Activated T-helper 17 cell treated with anti-CD3 and anti-CD28 coated beads, Interleukin-2, amount 50 U/mL, for 72 hours (primary cell): Measurements from ENCODE around the gene YY1. TPM values are rescaled to one million over a fixed set of nuclear protein-coding genes. Genes with fewer than 3 reads are reported as not detected.

Source experiments
- ATAC-seq: fragments of 150-1000 bp; cut with Tn5 transposase; replicated peaks from 2 replicates; pipeline ENCODE4 v1.10.0; 2021; ENCODE audit warnings: mild to moderate bottlenecking, moderate library complexity
- H3K27ac Mint-ChIP-seq: one replicate; pipeline ENCODE4 v1.8.0; 2022; ENCODE audit warnings: mixed read lengths
- H3K27me3 Mint-ChIP-seq: one replicate; pipeline ENCODE4 v1.8.0; 2022; ENCODE audit warnings: mixed read lengths
- H3K36me3 Mint-ChIP-seq: one replicate; pipeline ENCODE4 v1.8.0; 2022; ENCODE audit warnings: low read depth, mild to moderate bottlenecking, mixed read lengths
- H3K4me1 Mint-ChIP-seq: one replicate; pipeline ENCODE4 v1.8.0; 2022; ENCODE audit warnings: mixed read lengths
- H3K4me3 Mint-ChIP-seq: one replicate; pipeline ENCODE4 v1.8.0; 2022; ENCODE audit warnings: mild to moderate bottlenecking, mixed read lengths
- H3K9me3 Mint-ChIP-seq: one replicate; pipeline ENCODE4 v1.8.0; 2022; ENCODE audit warnings: mixed read lengths
- total RNA-seq, 2 donors: library from RNA; stranded (reverse); gene quantifications; one replicate each; pipeline ENCODE4 v1.2.3, GENCODE V29; 2022

YY1 gene
- total RNA-seq, 2 donors from 2014 or later = 63.8 to 77.0 TPM

GRCh38 chr14:100325958-100326357, 87.0 kb downstream of the YY1 start:
- Mint-ChIP-seq H3K4me1 (peaks cover under 1% of the 10 kb centered on the region), H3K9me3 (no peaks in the 10 kb centered on the region), H3K4me3 (no peak overlapping the region), H3K36me3 (peaks cover under 1% of the 10 kb centered on the region), H3K27me3 (no peaks in the 10 kb centered on the region), H3K27ac (no peak overlapping the region)
- ATAC-seq = no peak

GRCh38 chr14:100327128-100327527, 88.2 kb downstream of the YY1 start:
- no peak overlapping the region for H3K4me3 Mint-ChIP-seq
- peaks cover 6% of the 10 kb centered on the region for H3K36me3 Mint-ChIP-seq
- peaks cover 4% of the 10 kb centered on the region for H3K4me1 Mint-ChIP-seq
- no peaks in the 10 kb centered on the region for H3K27me3 Mint-ChIP-seq
- H3K9me3 Mint-ChIP-seq = no peaks in the 10 kb centered on the region
- H3K27ac Mint-ChIP-seq = no peak overlapping the region
- ATAC-seq = no peak

GRCh38 chr14:100328495-100329163, 89.7 kb downstream of the YY1 start:
- Mint-ChIP-seq H3K4me1 (peaks cover 4% of the 10 kb centered on the region), H3K9me3 (no peaks in the 10 kb centered on the region), H3K27me3 (no peaks in the 10 kb centered on the region), H3K4me3 (no peak overlapping the region), H3K36me3 (peaks cover 10% of the 10 kb centered on the region), H3K27ac (no peak overlapping the region)
- ATAC-seq = no peak

- Mint-ChIP-seq H3K27ac (no peak overlapping the region), H3K27me3 (no peaks in the 10 kb centered on the region)
Measured at GRCh38 chr14:100329233-100330006, 90.5 kb downstream of the YY1 start.

GRCh38 chr14:100330007-100330344, 91.0 kb downstream of the YY1 start:
- H3K27me3 Mint-ChIP-seq = no peaks in the 10 kb centered on the region
- no peak for ATAC-seq

More at GRCh38 chr14:100329233-100330006, 90.5 kb downstream of the YY1 start:
- no peak for ATAC-seq
- Mint-ChIP-seq H3K9me3 (no peaks in the 10 kb centered on the region), H3K36me3 (peaks cover 18% of the 10 kb centered on the region), H3K4me3 (no peak overlapping the region), H3K4me1 (peaks cover 4% of the 10 kb centered on the region)

GRCh38 chr14:100330388-100330931, 91.5 kb downstream of the YY1 start:
- H3K27me3 Mint-ChIP-seq = no peaks in the 10 kb centered on the region
- no peak for ATAC-seq
- H3K27ac Mint-ChIP-seq = no peak overlapping the region
- H3K4me3 Mint-ChIP-seq = no peak overlapping the region
- H3K9me3 Mint-ChIP-seq = no peaks in the 10 kb centered on the region
- H3K4me1 Mint-ChIP-seq = peaks cover 4% of the 10 kb centered on the region
- peaks cover 29% of the 10 kb centered on the region for H3K36me3 Mint-ChIP-seq

More at GRCh38 chr14:100330007-100330344, 91.0 kb downstream of the YY1 start:
- no peak overlapping the region for H3K27ac Mint-ChIP-seq
- no peaks in the 10 kb centered on the region for H3K9me3 Mint-ChIP-seq
- H3K4me1 Mint-ChIP-seq = peaks cover 4% of the 10 kb centered on the region
- peaks cover 24% of the 10 kb centered on the region for H3K36me3 Mint-ChIP-seq
- H3K4me3 Mint-ChIP-seq = no peak overlapping the region

GRCh38 chr14:100332071-100332639, 93.2 kb downstream of the YY1 start:
- no peaks in the 10 kb centered on the region for H3K9me3 Mint-ChIP-seq
- no peaks in the 10 kb centered on the region for H3K27me3 Mint-ChIP-seq
- peaks cover 46% of the 10 kb centered on the region for H3K36me3 Mint-ChIP-seq
- no peak for ATAC-seq
- H3K4me3 Mint-ChIP-seq = no peak overlapping the region
- peaks cover 13% of the 10 kb centered on the region for H3K4me1 Mint-ChIP-seq
- no peak overlapping the region for H3K27ac Mint-ChIP-seq

Other genes with a start within 250 kb of the YY1 start
- gene EVL, start 173.7 kb upstream of the YY1 start, total RNA-seq = 100 to 1,000 TPM; 493 to 560 TPM
- 1 to 10 TPM in 1 of 2 donors, under 1 TPM in 1; 0.30 to 8.3 TPM for gene DEGS2, start 79.5 kb upstream of the YY1 start, total RNA-seq
- 1 to 10 TPM; 3.8 to 9.3 TPM for gene SLC25A29, start 67.3 kb downstream of the YY1 start, total RNA-seq
- not detected for gene SLC25A47, start 84.2 kb downstream of the YY1 start, total RNA-seq
- 1 to 10 TPM; 3.4 to 5.1 TPM for gene WDR25, start 137.3 kb downstream of the YY1 start, total RNA-seq